ENCODE results near the gene SALL3.

DNA sequence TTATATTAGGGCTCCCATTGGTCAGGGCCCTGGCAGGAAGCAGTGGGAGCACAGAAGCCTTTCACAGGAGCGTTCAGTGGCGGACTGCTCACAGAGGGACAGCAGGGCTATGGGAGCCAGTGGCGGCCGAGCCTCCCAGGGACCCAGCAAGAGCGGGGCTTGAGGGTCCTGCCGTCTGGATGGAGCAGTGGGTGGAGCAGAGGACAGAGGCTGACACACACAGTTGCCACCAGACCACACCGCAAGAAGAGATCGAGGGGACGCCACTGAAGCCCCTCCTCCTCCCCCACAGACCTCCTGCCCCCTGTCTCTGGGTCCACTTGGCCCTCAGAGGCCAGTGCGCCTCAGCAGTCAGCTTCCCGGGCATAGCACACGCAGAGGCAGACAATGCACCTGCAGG is 39.3 kb downstream of the SALL3 start:
- TF ChIP-seq, protein P1, sequence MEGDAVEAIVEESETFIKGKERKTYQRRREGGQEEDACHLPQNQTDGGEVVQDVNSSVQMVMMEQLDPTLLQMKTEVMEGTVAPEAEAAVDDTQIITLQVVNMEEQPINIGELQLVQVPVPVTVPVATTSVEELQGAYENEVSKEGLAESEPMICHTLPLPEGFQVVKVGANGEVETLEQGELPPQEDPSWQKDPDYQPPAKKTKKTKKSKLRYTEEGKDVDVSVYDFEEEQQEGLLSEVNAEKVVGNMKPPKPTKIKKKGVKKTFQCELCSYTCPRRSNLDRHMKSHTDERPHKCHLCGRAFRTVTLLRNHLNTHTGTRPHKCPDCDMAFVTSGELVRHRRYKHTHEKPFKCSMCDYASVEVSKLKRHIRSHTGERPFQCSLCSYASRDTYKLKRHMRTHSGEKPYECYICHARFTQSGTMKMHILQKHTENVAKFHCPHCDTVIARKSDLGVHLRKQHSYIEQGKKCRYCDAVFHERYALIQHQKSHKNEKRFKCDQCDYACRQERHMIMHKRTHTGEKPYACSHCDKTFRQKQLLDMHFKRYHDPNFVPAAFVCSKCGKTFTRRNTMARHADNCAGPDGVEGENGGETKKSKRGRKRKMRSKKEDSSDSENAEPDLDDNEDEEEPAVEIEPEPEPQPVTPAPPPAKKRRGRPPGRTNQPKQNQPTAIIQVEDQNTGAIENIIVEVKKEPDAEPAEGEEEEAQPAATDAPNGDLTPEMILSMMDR (IDR thresholded peaks at IDR 0.05; ENCODE audit: poor library complexity) = no peak
- TF ChIP-seq EZH2 (IDR thresholded peaks at IDR 0.05; ENCODE audit: borderline replicate concordance) (no peak), EZH2phosphoT487 (IDR thresholded peaks at IDR 0.05; ENCODE audit: low read depth, severe bottlenecking, unreplicated experiment) (no peak)
